Measurements from ENCODE around the gene RPL12. TPM values are rescaled to one million over a fixed set of nuclear protein-coding genes. Genes with fewer than 3 reads are reported as not detected.

The RPL12 gene
- total RNA-seq (2014; rRNA removed), result 2,134 and 2,339 TPM in 2 replicates
- 2,625 TPM for polyA plus RNA-seq (2012)

DNA sequence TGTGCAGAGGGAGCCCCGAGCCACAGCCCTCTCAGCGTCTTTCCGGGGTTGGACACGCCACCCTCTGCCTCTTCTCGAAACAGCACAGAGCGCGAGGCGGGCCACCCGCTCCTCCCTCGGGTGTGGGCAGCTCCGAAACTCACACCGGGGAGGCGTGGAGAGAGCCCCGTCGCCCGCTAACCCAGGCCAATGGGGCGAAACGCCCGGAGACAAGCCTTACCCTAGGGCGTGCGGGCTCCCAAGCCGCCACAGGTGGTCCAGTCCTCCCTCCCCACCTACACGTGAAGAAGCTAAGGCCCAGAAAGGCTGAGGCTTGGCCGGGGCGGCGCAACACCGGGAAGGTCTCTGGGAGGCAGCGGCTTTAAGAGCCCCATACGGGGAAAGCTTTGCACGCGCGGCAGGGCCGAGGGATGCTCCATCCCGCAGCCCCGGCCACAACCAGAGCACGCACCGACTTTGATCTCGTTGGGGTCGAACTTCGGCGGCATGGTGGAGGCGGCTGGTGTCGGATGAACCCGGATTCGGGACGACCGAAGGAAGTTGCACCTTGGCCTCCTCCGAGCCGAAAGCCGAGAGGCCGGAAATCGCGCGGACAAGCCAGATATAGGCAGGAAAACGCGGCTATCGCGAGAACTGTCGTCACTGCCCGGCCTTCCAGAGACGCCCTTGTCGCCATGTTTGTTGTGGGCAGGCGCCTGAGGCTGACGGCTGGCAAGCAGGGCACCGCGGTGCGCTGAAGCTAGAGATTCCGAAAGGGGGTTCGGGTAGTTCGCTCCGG is at the start of gene RPL12, which contains the start of gene LRSAM1:
Gene RPL12, minus strand, starts transcription at position 577 of the 778 bp plus-strand sequence. Its CDS starts 89 bp downstream, at position 488.
Gene LRSAM1, plus strand, starts transcription at position 681 of the 778 bp plus-strand sequence. CDS start 3,018 bp downstream, outside the sequence.
- peak; percentile 91 for DNase-seq (ENCODE audit: low read depth)

DNA sequence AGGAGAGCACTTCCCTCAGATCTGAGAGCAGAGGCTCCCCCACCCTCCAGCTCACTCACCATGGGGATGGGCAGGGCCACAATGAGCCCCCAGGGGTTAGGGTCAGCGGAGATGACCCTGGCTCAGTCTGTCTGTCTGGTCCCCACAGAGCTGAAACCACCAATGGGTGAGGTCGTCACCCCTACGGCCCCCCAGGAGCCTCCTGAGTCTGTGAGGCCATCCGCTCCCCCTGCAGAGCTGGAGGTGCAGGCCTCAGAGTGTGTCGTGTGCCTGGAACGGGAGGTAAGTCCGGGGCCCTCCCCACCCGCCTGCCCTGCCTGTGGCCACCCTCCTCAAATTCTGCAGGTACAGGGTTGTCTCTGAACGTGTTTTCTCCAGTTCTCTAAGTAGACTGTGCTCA is 49.7 kb upstream of the RPL12 start:
- DNase-seq (ENCODE audit: low read depth), result no peak

GRCh38 chr9:127500399-127500798 is 49.2 kb upstream of the RPL12 start:
- DNase-seq (ENCODE audit: low read depth), result no peak

- DNase-seq (ENCODE audit: low read depth), result no peak
These were observed 47.1 kb upstream of the RPL12 start for GRCh38 chr9:127498298-127498697.

DNA sequence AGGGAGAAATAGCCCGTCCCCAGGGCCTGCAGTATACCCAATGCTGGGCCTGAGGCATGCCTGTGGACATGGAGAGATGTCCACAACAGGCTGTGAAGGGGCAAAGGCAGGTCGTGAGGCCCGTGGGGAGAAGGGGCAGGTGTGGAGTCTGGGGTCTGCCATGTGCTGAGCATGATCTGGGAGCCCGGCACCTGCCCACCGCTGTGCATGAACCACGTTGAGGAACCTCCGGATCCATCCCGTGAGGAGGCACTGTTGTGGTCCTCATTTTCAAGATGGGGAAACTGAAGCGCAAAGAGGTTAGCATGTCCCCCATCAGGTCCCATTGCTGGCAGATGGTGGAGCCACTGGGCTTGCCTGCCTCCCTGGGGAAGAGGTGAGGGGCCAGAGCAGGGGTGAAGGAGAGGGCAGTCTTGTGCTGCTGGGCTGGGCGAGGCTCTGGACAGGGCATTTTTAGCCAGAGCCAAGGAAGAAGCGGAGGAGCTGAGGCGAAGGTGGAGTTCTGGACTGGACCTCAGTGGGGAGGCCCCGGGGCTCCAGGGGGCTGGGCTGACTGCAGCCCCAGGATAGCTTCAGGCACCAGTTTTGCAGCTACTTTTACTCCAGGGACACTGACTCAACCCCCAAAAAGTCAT is 46.6 kb upstream of the RPL12 start:
- DNase-seq (ENCODE audit: low read depth), result no peak

DNA sequence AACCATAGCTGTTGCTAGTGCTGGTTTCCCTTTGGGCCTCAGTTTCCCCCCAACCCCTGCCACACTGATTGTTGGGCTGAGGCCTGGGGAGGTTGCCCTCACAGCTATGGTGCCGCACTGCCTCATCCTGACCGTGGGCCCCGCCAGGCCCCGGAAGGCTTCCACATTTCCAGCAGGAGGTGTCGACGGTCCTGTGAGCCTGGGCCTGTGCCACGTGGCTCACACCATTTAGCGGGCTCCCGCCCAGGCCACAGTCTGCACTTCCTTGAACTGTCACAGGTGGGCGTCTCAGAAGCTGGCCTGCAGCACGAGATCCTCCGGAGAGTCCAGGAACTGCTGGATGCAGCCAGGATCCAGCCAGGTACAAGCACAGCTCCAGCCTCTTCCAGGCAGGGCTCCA is 45.8 kb upstream of the RPL12 start:
- no peak for DNase-seq (ENCODE audit: low read depth)

DNA sequence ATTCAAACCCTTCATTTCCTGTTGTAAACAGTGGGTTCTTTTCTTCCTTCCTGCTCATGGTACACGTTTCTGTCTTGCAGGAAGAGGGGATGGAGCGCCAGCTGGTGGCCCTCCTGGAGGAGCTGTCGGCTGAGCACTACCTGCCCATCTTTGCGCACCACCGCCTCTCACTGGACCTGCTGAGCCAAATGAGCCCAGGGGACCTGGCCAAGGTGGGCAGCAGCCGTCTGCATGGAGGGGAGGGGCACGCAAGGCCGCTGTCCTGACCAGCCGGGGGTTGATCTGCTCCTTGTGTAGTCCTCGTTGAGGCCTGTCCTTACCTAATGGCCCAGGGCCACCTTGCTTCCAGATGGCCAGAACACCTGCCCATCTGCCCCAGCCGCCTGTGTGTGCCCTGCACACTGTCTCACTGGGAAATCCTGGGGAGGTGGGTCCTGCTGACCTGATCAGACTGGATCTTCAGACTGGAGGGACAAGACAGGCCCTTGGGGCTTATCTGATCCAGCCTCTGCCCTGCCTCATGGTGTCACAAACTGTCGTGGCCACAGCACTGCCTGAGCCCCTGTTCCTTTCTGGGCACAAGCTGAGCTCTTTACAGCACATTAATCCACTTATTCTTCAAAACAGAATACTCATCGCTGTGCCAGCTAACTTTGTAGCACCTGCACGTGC is 44.8 kb upstream of the RPL12 start:
- DNase-seq (ENCODE audit: low read depth), result no peak

DNA sequence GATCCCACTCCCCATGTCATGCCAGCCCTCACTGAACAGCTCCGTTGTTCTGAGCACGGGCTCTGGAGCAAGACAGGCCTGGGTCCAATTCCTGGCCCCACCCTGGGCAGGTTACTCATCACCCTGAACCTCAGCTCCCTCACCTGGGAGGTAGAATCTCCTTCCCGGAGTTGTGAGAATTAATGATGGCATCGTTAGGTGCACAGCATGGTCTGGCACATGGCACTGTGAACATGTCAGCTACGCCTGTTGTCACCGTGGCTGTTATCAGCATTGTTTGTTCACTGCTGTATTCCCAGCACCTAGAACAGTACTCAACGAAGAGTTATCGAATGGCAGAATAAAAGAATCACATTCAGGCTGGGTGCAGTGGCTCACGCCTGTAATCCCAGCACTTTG is 43.1 kb upstream of the RPL12 start:
- DNase-seq (ENCODE audit: low read depth), result no peak

DNA sequence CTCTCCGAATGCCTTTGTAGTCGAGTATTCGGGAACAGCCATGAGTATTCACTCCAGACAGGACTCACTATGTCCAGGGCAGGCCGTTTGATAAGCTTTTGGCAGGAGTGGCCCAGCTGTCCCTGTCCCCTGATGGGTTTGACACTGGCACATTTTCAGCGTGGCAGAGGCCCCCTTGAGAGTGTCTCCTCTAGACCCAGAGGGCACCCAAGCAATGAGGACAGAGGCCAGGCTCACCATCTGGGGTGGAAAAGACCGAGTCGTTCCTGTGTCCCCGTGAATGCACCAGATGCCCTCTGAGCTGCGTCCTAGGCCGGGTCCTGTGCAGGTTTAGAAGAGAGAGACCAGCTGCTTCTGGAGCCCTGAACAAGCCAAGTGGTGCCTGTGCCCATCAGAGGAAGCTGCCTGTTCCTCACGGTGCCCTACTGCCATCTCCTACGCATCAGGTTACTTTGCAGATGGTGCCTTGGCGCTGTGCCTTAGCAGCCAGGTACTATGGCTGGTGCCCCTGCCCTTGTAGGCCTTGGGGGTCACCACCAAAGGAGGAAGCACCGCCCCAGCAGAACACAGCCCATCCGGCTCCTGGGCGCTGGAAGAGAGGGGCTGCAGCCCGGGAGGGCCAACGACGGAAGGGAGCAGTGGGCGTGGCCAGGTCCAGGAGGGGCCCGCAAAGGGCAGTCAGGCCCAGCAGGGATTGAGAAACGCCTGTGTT is 42.5 kb upstream of the RPL12 start:
- DNase-seq (ENCODE audit: low read depth), result no peak

DNA sequence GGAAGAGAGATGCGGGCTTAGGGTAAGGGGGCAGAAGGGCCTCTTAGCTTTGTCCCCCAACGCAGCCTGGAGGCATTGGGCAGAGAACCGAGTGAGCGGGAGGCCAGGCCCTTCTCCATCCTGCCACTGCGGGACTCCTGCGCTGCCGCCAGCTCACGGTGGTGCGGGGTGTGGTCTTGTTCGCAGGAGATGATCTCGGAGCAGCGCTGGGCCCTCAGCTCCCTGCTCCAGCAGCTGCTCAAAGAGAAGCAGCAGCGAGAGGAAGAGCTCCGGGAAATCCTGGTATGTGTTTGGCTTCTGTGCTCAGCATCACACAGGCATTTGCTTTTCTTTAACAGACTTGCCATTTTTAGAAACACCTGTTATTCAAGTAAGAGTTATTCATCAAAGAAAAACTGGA is 41.4 kb upstream of the RPL12 start:
- peak; percentile 71 for DNase-seq (ENCODE audit: low read depth)

GRCh38 chr9:127491516-127491915 is 40.3 kb upstream of the RPL12 start:
- no peak for DNase-seq (ENCODE audit: low read depth)

GRCh38 chr9:127490535-127491230 is 39.5 kb upstream of the RPL12 start:
- DNase-seq (ENCODE audit: low read depth), result no peak

GRCh38 chr9:127489471-127490115 is 38.4 kb upstream of the RPL12 start:
- DNase-seq (ENCODE audit: low read depth), result no peak

DNA sequence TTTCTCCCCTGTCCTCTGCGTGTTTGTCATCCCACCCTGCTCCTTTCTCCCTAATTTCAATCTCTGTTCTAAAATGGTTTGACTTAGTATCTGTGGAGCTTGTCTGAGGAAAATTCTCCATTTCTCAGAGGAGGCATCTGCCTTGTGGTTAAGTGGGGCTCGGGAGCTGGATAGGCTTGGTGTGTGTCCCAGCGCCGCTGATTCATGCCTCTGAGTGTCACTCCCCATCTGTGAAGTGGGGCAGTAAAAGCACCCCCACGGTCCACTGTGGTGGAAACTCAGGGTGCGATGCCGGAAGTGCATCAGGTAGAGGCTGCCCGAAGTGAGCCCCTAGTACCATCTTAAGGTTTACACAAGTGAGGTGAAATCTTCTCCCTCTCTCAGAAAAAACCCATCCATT is 37.7 kb upstream of the RPL12 start:
- no peak for DNase-seq (ENCODE audit: low read depth)

GRCh38 chr9:127485995-127486394 is 34.8 kb upstream of the RPL12 start:
- no peak for DNase-seq (ENCODE audit: low read depth)

- DNase-seq (ENCODE audit: low read depth), result no peak
These were observed 31.5 kb upstream of the RPL12 start for GRCh38 chr9:127482662-127483061.

DNA sequence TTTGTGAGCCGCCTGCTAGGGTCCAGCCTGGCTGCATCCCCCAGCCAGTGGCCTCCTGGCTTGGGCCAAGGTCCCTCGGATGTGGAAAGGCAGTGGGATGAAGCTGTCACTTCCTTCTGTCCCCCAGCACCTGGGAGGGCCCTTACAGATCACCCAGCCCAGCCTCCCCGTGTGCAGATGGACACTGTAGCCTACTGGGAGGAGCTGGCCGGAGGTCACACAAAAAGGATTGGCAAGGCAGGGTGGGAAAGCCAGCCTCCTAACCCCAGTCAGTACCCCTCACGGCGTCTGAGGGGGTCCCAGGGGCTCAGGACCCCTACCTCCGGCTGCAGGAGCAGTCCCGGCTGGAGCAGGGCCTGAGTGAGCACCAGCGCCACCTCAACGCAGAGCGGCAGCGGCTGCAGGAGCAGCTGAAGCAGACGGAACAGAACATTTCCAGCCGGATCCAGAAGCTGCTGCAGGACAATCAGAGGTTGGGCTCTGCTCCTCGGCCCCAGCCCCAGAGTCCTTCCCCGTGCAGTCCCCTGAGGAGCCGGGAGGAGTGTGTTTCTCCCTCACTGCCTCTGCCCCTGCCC is 28.4 kb upstream of the RPL12 start:
- no peak for DNase-seq (ENCODE audit: low read depth)

GRCh38 chr9:127474592-127474991 is 23.4 kb upstream of the RPL12 start:
- no peak for DNase-seq (ENCODE audit: low read depth)

DNA sequence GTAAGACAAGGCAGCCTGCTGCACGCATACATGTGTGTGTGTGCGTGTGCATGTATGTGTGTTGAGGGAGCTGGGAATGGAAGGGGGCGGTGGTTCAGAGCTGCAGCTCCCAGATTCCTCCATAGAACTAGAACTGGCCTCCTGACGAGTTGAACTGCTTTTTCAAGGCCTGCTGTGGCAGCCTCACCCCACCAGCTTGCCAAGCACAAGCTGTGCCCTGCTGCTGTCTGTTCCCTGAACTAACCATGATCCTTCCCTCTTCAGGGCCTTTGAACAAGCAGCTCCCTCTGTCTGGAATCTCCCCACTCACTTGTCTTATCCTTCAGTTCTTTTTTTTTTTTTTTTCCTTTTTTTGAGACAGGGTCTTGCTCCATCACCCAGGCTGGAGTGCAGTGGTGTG is 22.7 kb upstream of the RPL12 start:
- no peak for DNase-seq (ENCODE audit: low read depth)

- no peak for DNase-seq (ENCODE audit: low read depth)
These were observed 22.3 kb upstream of the RPL12 start for GRCh38 chr9:127473501-127473900.

All from LHCN-M2 (cell line).